CD4-positive, alpha-beta T cell treated with Interleukin-6 for 4 hours (primary cell): ENCODE measurements around the gene HIVEP3.
A peak's percentile ranks its signal among the peaks of the same experiment; 100 is the strongest.

Experiments used
- DNase-seq: peaks from one replicate; pipeline ENCODE4 v3.0.0-alpha.2; 2020; ENCODE audit warnings: mixed read lengths

HIVEP3 gene

DNA sequence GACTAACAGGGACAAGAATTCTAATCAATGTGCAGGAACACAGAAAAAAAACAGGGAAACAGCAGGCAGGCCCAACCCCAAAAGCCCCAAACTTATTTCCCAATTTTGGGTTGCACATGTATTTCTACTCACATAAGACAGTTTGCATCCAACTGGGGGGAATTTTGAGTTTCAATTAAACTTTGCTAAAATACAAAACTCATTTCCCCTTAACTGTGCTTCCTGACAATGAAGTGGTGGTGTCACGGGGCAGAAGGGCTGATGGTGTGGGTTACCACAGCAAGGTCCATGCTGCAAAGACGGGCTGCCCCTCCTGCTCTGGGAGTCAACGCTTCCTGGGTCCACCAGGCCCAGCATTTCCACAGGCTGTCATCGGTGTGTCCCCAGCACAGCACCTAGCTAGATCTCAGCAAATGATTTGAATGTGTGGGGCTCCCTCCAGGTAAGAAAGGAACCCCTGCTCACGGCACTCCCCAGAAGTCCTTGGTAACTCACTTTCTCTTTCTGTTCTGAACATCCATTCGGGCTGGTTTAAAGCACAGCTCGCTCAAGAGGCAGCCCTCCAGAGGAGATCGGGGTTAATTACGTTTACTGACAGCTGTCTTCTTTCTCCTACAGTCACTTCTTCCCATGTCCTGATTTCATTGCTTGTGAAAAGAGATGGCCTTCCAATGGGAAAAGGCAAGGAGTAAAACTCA, 27.4 kb downstream of the HIVEP3 start:
- peak; percentile 72 for DNase-seq

DNA sequence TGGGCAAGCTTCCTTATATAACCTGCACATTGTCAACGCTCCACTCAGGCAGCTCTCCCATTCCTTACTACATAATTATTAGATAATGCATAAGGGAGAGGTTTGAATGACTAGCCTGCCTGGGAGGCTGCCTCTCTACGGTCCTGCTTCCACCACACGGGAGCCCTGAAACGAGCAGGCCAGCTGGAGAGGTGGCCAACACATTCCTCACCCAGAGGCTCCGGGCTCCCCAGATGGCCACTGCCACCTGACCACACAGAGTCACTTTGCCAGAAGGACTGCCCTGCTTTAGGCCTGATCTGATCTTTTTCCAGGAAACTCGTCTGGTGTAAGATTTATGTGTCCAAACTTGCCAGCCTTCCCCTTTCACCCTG, 27.9 kb downstream of the HIVEP3 start:
- DNase-seq: no peak

DNA sequence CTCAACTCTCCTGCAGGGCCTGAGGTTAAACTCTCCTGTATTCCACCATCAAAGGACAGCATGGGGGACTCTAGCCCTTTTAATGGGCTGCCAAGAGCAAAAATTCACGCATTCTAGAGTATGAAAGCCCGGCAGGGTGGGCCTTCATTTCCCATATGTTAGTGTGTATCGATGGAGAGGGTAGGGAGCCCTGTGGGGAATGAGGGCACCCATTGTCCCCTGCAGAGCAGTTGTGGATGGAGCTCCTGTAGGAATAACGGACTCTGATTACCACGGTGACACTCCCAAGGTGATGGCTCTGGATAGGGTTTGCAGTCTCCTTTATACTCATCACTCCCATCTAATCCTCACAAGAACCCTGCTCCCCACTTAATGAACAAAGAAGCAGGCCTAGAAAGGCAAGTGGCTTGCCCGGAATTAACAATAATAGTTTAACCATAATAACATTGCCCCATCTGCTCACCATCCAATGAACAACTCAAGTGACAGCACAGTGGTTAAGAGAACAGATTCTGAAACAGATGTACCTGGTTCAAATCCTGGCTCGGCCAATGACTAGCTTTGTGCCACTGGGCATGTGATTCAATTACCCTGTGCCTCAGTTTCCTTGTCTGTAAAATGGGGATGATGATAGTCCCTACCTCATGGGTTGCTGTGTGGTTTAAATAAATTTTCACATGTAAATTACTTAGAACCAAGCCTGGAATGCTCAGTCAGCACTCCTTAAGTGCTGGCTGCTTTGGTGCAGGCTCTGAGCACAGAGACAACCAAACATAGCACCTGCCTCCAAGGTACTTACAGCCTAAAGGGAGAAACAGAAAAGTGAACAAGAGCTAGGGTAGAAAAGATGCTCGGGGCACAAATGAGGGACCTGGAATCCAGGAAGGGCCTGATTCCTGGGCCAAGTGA, 29.0 kb downstream of the HIVEP3 start:
- DNase-seq: no peak

DNA sequence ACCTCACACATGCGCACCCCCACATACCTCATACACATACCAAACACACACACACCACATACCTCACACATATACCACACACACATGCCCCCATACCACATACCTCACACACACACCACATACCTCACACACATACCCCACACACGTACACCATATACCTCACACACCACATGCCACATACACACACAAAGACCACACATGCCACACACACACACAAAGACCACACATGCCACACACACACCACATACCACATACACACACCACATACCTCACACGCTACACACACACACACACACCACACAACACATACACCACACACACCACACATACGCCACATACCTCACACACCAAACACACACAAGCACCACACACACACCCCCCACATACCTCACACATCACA, 30.0 kb downstream of the HIVEP3 start:
- no peak for DNase-seq

DNA sequence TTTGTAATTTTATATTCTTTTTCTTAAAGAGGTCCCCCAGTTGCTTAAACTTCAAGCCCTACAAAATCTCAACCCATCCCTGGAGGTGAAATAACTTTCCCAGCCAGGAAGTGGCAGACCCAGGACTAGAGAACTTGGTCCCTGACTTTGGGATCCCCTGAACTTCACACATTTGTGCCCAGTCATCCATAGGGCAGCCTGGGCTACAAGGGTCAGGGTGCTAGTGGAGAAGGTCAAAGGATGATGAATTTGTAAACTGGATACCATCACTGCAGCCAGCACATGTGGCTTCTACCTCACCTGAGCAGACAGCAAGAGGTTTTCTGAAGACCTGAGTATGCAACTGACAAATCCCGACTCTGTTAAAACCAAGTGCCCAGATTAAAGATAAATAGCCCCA, 31.4 kb downstream of the HIVEP3 start:
- DNase-seq: no peak

DNA sequence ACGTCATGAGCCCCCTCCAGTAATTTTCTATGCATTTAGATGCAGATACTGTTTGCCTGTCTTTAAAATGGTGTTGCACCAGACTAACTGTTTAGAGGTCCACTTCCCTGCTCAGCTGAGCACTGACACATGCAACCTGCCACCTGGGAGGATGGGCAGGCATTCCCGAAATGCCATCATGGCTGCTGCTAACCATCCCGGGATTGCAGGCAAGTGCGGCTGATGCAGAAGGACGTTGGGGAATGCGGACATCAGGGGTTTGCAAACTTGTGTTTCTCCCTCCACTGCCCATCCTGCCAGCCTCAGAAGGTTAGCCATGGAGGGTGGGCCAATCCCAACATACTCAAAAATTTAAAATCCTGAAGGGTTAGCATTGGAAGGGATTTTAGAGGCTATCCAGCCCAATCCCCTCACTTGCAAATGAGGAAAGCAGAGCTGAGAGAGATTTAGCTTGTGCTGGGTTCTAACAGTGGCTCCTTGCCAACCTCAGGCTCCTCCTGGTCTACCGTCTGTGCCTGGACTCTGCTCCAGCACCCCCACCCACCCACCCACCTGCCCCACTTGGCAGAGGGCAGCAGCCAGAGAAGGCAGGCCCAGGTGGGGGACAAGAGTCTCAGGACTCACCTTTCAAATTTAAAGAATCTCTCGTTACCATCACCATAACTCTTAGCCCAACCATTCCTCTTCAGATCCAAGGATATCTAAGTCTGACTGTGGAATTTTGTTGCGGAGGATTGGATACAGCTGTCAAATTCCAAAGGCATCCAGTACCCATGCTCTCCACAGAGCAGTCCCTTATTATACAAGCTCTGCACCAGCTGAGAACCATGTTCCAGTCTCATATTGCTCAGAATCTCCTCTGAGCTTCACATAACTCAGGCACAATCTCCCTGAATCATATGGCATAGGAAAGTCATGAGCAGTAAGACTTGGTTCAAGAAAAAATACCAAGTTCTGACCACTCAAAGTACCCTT, 34.2 kb downstream of the HIVEP3 start:
- no peak for DNase-seq

DNA sequence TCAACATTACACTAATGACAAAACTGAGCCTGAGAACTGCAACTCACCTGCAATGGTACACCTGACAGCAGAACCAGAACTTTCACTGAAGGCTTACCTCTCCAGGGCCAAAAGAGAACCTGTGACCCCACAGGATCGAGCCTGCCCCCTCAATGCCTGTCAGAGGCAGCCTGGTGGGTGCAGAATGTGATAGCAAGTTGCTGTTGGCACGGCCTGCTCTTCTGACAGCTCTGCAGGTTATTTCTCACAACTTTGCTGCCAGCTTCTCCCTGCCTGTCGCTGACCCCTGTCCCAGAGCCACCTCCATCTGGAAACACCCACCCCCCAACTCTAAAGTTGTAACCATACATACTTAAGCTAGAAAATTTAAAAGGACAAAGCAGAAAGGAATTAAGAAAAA, 35.2 kb downstream of the HIVEP3 start:
- no peak for DNase-seq

DNA sequence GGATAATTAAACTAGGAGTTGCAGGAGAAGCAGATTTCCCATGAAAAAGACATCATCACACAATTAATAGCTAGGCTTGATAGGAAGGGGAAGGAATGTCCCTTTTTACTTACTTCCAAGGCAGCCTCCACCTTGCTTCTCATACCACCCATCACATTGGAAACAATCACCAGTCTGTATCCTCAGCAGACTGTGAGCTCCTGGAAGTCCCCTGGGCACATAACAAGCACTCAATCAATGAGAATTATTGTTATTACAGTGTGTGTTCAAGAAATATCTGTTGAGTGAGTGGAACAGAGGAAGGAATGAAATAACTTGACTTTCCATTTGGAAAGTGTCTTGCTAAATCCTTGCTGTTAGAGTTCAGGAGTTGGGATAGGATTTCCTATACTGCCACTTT, 36.2 kb downstream of the HIVEP3 start:
- DNase-seq: no peak

DNA sequence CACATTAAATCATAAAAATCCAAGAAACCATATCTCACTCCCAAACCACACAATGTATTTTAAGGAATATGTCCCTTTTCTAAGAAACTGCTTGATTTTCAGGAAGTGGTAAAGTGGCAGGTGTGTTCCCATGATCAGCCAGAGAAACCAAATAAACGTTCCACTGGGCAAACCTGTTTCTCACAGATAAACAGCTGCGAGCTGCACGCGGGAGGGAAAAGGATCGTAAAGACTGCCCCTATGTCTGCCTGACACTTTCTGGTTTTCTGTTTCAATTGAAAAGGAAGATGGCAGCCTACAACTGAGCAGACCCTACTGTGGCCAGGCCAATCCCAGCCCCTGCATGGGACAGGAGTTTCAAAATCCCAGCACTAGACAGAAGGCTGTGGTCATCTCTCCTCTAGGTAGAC, 36.6 kb downstream of the HIVEP3 start:
- no peak for DNase-seq

DNA sequence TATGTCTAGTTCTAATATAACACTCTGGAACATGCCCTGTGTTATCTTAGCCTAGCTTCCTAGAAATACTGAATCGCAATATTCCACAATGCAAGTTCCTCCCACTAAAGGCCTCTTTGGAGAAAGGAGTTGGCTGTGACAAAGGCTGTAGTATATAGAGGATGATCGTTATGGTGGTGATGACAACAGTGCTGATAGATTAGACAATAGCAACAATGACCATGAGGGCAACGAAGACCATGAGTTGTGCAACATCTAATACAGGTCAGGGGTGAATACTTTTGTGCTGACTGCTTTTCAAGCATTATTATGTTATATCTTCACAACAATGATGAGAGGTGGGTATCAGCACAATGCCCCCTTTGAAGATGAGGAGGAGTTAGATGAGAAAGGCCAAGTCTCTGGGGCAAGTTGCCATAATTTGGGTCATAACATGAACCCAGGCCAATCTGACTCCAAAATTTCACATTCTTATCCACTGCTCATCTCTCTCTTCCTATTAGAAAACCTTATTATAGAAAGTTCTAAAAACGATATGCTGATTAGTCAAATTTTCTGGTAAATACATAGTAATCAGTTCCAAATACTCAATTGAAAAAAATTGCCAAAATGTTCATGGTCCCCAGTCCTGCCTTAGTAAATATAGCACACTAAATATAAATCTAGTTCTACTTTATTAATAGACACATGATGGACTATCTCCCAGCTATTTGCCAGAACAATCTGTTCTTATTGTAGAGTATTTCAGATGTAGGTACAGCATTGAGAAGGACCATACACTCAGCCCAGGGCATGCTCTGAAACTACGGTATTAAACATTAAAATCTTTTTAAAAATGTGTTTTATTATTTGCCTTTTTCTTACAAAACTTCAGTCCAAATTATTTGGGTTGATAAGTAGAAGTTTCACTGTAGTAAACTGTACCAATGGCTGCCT, 37.5 kb downstream of the HIVEP3 start:
- DNase-seq: no peak

DNA sequence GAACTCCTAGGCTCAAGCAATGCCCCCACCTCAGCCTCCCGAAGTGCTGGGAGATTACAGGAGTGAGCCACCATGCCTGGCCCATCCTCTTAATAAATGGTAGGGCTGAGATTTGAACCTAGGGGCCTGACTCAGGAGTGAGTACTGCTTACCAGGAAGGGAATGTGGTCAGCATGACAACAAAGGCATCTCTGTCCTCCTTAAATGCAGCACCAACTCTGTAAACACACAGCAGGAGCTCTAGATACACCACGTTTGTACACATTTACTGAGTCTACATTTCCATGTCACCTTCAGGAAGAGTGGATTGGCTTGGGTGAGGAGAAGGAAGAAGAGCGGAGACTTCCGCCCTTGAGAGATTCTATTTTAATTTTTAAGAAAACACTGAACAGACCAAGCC, 38.5 kb downstream of the HIVEP3 start:
- no peak for DNase-seq

DNA sequence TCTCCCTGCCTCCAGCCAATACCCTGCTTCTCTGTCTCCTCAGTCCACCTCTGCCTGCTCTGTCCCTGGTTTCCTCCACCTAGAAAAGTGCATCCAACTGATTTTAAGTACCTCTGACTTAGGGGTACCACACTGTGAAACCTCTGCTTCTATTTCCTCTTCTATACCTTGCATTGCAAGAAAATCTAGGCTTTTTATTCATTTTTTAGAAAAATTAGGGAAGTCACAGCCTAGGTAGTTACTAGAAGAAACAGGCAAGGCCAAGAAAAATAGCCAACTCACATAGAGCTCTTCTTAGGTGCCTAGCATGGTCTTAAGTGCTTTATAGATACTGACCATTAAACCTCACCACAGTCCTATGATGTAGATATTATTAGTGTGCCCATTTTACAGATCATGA, 39.1 kb downstream of the HIVEP3 start:
- no peak for DNase-seq

DNA sequence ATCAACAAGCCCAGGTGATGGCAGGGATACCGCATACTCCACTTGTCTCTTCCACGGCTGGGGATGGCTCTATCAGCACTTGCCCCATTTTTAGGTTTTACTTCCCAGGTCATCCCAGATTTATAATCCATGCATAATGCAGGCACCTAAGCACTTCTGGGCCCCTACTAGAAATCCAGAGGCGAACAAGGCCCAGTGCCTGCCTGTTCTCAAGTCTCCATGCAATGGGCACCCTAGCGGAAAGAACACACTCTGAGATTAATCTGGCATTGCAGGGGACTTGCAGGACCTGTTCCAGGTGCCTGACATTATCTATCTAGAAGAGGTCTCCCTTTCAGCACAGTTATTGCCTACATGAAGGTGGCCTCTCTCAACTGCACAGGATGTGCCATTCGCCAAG, 39.8 kb downstream of the HIVEP3 start:
- no peak for DNase-seq

DNA sequence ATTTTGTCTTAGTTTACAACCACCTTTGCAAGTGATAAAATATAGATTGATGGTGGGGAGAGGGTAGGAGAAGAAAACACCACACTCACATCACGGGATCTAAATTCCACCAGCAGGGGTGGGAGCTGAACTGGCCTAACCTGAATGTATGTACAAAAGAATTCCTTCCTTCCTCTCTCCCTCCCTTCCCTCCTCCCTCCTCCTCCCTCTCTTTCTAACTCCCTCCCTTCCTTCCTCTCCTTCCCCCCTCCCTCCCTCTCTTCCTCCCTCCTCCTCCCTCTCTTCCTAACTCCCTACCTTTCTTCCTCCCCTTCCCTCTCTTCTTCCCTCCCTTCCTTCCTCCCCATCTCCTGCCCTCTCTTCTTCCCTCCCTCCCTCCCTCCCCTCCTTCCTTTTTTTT, 40.2 kb downstream of the HIVEP3 start:
- DNase-seq: no peak

DNA sequence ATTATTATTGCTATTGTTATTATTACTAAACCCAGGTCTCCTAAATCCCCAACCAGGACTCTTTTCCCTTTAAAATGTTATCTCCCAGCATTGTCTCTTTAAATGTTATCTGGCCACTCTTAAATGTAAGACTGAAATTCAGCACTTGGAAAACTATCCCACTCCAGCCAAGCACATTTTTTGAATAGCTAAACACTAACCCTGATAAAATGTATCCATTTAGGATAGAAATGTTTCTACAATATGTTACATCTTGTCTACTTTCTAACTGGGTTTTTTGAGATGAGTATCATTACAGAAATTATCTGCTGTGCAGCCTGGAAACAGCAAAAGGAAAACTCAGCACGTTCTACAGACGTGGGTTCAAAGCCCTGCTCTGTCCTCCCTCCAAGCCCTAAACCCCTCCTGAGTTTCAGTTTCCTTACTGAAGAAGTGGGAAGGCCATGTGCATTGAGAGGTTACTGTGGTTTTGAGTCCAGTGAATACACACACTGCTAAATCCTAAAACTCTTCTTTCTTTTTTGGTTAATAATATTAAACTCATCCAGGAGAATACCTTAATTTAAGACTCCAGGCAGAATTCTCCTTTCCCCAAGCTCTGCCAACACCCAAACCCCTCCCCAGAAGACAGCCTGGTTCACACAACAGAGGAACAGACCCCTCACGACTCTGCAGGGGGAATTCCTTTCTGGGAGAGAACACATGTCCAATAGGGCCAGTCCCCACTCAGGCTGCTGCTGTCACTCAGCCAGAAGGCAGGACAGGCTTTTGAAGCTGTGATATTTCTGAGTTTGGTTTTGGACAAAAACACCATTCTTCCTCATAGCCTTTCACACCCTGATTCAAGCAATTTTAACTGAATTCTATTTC, 41.9 kb downstream of the HIVEP3 start:
- DNase-seq: no peak

DNA sequence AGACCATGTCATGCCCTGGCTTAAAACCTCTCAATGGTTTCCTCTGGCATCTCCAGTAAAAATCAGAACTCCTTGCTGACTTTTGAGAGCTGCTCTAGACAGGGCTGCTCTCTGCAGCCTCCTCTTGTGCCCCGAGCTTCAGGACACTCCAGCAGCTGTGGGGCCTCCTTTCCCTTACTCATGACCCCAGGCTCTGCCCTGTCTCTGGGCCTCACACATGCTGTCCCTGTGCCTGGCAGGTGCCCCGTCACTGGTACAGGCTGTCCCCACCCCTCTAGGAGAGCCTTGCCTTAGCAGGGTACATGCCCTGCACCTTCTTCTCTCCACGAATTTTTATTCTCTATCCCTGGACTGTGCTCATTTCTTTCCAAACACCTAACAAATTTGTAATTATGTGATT, 43.2 kb downstream of the HIVEP3 start:
- no peak for DNase-seq

DNA sequence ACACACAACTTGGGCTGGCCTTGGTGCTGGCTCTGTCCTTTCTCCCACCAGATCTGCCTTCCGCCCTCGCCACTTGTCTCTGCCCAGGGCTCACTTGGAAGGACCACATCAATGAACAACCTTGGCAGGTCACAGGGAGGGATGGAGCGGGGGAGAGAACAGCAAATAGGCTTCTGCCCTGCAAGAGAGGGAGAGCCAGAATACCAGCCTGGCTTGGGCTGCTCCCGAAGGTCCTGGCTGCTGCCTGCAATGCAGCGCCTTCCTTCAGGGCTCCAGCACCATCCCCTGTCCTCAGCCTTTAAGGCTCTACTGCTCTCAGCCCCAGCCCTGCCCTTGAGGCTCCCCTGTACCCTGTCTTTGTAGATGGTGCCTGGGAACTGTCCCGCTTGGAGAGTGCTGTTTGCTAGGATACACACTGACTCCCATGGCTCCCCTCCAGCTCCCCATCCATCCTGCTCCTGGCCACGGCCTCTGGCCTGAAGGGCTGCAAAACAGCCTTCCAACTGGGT, 43.8 kb downstream of the HIVEP3 start:
- DNase-seq: no peak

DNA sequence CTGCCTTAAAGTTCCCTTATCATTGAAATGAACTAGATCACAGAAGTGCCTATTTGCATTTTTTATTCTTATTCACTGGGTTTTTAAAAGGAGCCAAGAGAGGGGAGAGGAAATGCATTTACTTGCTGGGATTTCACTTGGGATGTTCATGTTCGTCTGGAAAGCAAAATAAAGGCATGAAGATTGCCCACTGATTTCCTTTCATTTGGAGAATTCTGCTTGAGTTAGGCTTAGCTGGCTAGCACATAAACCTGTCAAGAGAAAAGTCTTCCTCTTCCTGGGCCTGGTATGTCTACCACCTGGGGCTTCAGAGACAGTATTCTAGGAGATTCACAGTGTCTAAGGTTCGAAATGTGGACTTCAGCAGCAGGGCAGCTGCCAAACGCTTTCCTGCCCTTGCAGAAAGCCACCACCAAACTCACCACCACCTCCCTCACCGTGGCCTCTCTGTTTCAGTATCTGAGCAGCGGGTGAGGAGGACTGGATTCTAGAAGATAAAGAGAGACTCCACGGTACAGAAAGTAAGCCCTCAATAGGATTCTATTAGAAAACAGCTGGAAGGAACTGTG, 44.5 kb downstream of the HIVEP3 start:
- no peak for DNase-seq

DNA sequence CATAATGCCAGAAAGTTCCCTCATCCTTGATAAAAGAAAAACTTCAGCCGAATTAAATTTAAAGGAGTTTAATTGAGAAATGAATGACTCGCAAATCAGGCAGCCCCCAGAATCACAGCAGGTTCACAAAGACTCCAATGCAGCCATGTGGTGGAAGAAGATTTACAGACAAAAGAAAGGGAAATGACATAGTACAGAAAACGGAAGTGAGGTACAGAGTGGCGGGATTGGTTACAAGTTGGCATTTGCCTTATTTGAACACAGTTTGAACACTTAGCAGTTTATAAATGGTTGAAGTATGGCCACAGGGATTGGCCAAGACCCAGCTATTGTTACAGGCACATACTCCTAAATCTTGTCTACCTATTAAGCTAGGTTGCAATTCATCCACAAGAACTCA, 46.6 kb downstream of the HIVEP3 start:
- DNase-seq: no peak

DNA sequence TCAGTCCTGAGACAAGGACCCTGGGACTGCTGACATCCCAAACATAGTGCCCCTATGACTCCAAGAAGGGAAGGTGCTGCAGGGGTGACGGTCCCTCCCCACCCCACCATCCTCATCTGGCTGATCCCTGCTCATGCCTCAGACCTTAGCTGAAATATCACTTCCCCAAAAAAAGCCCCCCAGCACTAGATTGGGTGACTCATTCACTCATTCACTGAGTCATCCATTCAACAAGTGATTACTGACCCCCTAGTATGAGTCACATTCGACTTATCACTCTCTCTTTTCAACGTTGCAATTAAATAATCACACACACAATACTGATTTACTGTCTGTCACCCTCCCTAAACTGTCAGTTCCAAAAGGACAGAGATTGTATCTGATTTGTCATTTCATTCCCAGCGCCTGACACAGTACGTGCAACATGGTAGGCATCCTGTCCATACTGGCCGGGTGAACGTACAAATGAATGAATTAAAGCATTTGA, 48.6 kb downstream of the HIVEP3 start:
- no peak for DNase-seq
